A673 (cell line): ENCODE measurements around the gene SRBD1. TPM values are rescaled to one million over a fixed set of nuclear protein-coding genes. Genes with fewer than 3 reads are reported as not detected.

Experiments
- BruUV-seq: library from RNA; stranded (reverse); fragments of 400-500 nt; replicated peaks from 2 replicates; lab custom pipeline; 2021; lab: Mats Ljungman, UMichigan
- CTCF ChIA-PET: fragments of 300-600 bp; sonication (Branson Sonifier 250); formaldehyde crosslinking; loops from one replicate; lab custom pipeline; 2022; ENCODE audit warnings: antibody characterized with exemption; lab: Charles Lee
- POLR2A ChIA-PET: fragments of 300-600 bp; sonication (Branson Sonifier 250); formaldehyde crosslinking; loops from one replicate; lab custom pipeline; 2022; ENCODE audit warnings: antibody characterized with exemption; ENCODE audit not compliant: low non-redundant PET; lab: Charles Lee
- DNase-seq: peaks from one replicate; pipeline ENCODE4 v3.0.0-alpha.2; 2015; ENCODE audit warnings: low spot score
- H3K27ac ChIP-seq: fragments of 200-600 bp; sonication (generic); 2 replicates; pipeline ENCODE4 v1.5.1; 2016; ENCODE audit warnings: mixed run types, low read depth, mild to moderate bottlenecking, mixed read lengths, antibody characterized with exemption, low read length; ENCODE audit not compliant: poor library complexity, severe bottlenecking
- H3K27me3 ChIP-seq: fragments of 200-600 bp; sonication (generic); replicated peaks from 2 replicates; pipeline ENCODE4 v1.6.1; 2017; ENCODE audit warnings: mixed run types, low read depth, mild to moderate bottlenecking, mixed read lengths, antibody characterized with exemption, low read length; ENCODE audit not compliant: insufficient read depth, poor library complexity
- H3K36me3 ChIP-seq: fragments of 200-600 bp; sonication (generic); 2 replicates; pipeline ENCODE4 v1.6.1; 2016; ENCODE audit warnings: mixed run types, mild to moderate bottlenecking, mixed read lengths, antibody characterized with exemption, low read length; ENCODE audit not compliant: insufficient read depth, poor library complexity, severe bottlenecking
- H3K4me1 ChIP-seq: fragments of 200-600 bp; sonication (generic); 2 replicates; pipeline ENCODE4 v1.6.1; 2017; ENCODE audit warnings: mixed run types, mild to moderate bottlenecking, mixed read lengths, antibody characterized with exemption, low read length; ENCODE audit not compliant: insufficient read depth, poor library complexity, severe bottlenecking
- H3K4me3 ChIP-seq: fragments of 200-600 bp; sonication (generic); 2 replicates; pipeline ENCODE4 v1.5.1; 2016; ENCODE audit warnings: low read depth, mixed run types, mild to moderate bottlenecking, mixed read lengths, low read length; ENCODE audit not compliant: poor library complexity, severe bottlenecking
- H3K9me3 ChIP-seq: fragments of 200-600 bp; sonication (generic); 2 replicates; pipeline ENCODE4 v1.6.1; 2016; ENCODE audit warnings: mixed run types, low read depth, mild to moderate bottlenecking, mixed read lengths, antibody characterized with exemption, low read length; ENCODE audit not compliant: poor library complexity, severe bottlenecking
- CTCF ChIP-seq: fragments of 300-800, 200-600 bp; sonication (generic); conservative IDR thresholded peaks from 2 replicates; pipeline ENCODE4 v1.5.1; 2017; ENCODE audit warnings: low read depth, mild to moderate bottlenecking, antibody characterized with exemption, low read length, moderate library complexity, mixed read lengths
- EZH2 ChIP-seq: fragments of 200-600 bp; sonication (generic); IDR thresholded peaks from 2 replicates; pipeline ENCODE4 v1.6.1; 2017; ENCODE audit warnings: borderline replicate concordance, low read depth, mild to moderate bottlenecking, mixed read lengths, antibody characterized with exemption, low read length; ENCODE audit not compliant: poor library complexity, severe bottlenecking
- intact Hi-C: fragments of 100-400 bp; cut with micrococcal nuclease; formaldehyde crosslinking; loops from one replicate; pipeline ENCODE4 v1.10.0; 2022; ENCODE audit not compliant: unreplicated experiment
- total RNA-seq: library from RNA; stranded (reverse); gene quantifications from 2 replicates; pipeline ENCODE4 v1.2.3, GENCODE V29; 2021

Gene SRBD1
- total RNA-seq, 1 experiment from 2014 or later, result 21.9 TPM

GRCh38 chr2:45468279-45468678 is 142.8 kb downstream of the SRBD1 start:
- POLR2A ChIA-PET, result no interaction called here
- DNase-seq, result no peak
- H3K27me3 ChIP-seq, result no peaks in the 10 kb centered on the region
- no peaks in the 10 kb centered on the region for H3K36me3 ChIP-seq
- no peak for TF ChIP-seq CTCF
- no peak for TF ChIP-seq EZH2
- no peaks in the 10 kb centered on the region for H3K4me1 ChIP-seq
- BruUV-seq, result no TSS peak
- H3K27ac ChIP-seq, result no peak overlapping the region
- intact Hi-C loops, result no loop called here
- CTCF ChIA-PET, result no interaction called here
- no peak overlapping the region for H3K4me3 ChIP-seq
- no peaks in the 10 kb centered on the region for H3K9me3 ChIP-seq

GRCh38 chr2:45466053-45466452 is 145.0 kb downstream of the SRBD1 start:
- TF ChIP-seq CTCF (no peak), EZH2 (no peak)
- no peaks in the 10 kb centered on the region for H3K27me3 ChIP-seq
- intact Hi-C loops, result no loop called here
- no peaks in the 10 kb centered on the region for H3K36me3 ChIP-seq
- ChIA-PET CTCF (no interaction called here), POLR2A (no interaction called here)
- no peaks in the 10 kb centered on the region for H3K9me3 ChIP-seq
- BruUV-seq, result no TSS peak
- no peak for DNase-seq
- no peak overlapping the region for H3K4me3 ChIP-seq
- H3K4me1 ChIP-seq, result no peaks in the 10 kb centered on the region
- H3K27ac ChIP-seq, result no peak overlapping the region

- no peaks in the 10 kb centered on the region for H3K36me3 ChIP-seq
- DNase-seq, result no peak
- intact Hi-C loops, result no loop called here
- BruUV-seq, result no TSS peak
- no peaks in the 10 kb centered on the region for H3K9me3 ChIP-seq
- no peak for TF ChIP-seq CTCF
- TF ChIP-seq EZH2, result no peak
- CTCF ChIA-PET, result no interaction called here
- no peaks in the 10 kb centered on the region for H3K4me1 ChIP-seq
- POLR2A ChIA-PET, result no interaction called here
- no peak overlapping the region for H3K4me3 ChIP-seq
- no peaks in the 10 kb centered on the region for H3K27me3 ChIP-seq
- H3K27ac ChIP-seq, result no peak overlapping the region
These were observed 150.2 kb downstream of the SRBD1 start for GRCh38 chr2:45460825-45461224.
